Panc1 (cell line): ENCODE data around the gene LHFPL5. TPM values are rescaled to one million over a fixed set of nuclear protein-coding genes. Genes with fewer than 3 reads are reported as not detected.

Experiments used
- ATAC-seq: fragments of 200-7000 bp; cut with Tn5 transposase; 2 replicates; pipeline ENCODE4 v1.9.1; 2020; ENCODE audit warnings: mild to moderate bottlenecking, moderate library complexity
- BruUV-seq: library from RNA; stranded (reverse); fragments of 400-500 nt; replicated peaks from 2 replicates; lab custom pipeline; 2021; lab: Mats Ljungman, UMichigan
- CTCF ChIA-PET: fragments of 300-600 bp; sonication (Branson Sonifier 250); formaldehyde crosslinking; loops from one replicate; lab custom pipeline; 2022; ENCODE audit warnings: antibody characterized with exemption; lab: Charles Lee
- POLR2A ChIA-PET: fragments of 300-600 bp; sonication (Branson Sonifier 250); formaldehyde crosslinking; loops from one replicate; lab custom pipeline; 2022; ENCODE audit warnings: antibody characterized with exemption; lab: Charles Lee
- DNase-seq: peaks from one replicate; pipeline ENCODE4 v3.0.0-alpha.2; 2010; ENCODE audit warnings: low read depth, low spot score
- H3K27ac ChIP-seq: 2 replicates; pipeline ENCODE4 v1.5.1; 2011; ENCODE audit warnings: mild to moderate bottlenecking, low read length, inconsistent platforms
- H3K27me3 ChIP-seq: fragments of 200-500 bp; sonication (Bioruptor generic); 2 replicates; pipeline ENCODE4 v1.6.0; 2014; ENCODE audit warnings: low read length, inconsistent platforms; ENCODE audit not compliant: control insufficient read depth, insufficient read depth
- H3K36me3 ChIP-seq: fragments of 200-500 bp; sonication (Bioruptor generic); 2 replicates; pipeline ENCODE4 v1.5.1; 2014; ENCODE audit warnings: inconsistent platforms, mild to moderate bottlenecking, low read length, moderate library complexity; ENCODE audit not compliant: control insufficient read depth, insufficient read depth
- H3K4me1 ChIP-seq: 2 replicates; pipeline ENCODE4 v1.5.1; 2011; ENCODE audit warnings: inconsistent platforms, mild to moderate bottlenecking, low read length, moderate library complexity; ENCODE audit not compliant: control insufficient read depth, insufficient read depth
- H3K4me3 ChIP-seq, 2 experiments: 2 replicates each; pipeline ENCODE4 v1.5.1; 2011 to 2012; ENCODE audit warnings: low read depth in 2 of 2, low read length in 2 of 2, mild to moderate bottlenecking in 2 of 2, inconsistent platforms in 1 of 2, moderate library complexity in 1 of 2
- H3K9me3 ChIP-seq: fragments of 200-500 bp; sonication (Bioruptor generic); 2 replicates; pipeline ENCODE4 v1.5.1; 2014; ENCODE audit warnings: low read depth, mild to moderate bottlenecking, inconsistent platforms, low read length, moderate library complexity; ENCODE audit not compliant: control insufficient read depth, insufficient read depth
- POLR2AphosphoS5 ChIP-seq: IDR thresholded peaks from 2 replicates; pipeline ENCODE4 v1.6.1; 2012; ENCODE audit warnings: mild to moderate bottlenecking, low read depth, low read length, moderate library complexity
- REST ChIP-seq, 2 experiments: IDR thresholded peaks; 2 replicates each; pipeline ENCODE4 v1.6.1; 2011 to 2012; ENCODE audit warnings: low read depth in 2 of 2, control low read depth in 1 of 2, low read length in 1 of 2, mild to moderate bottlenecking in 1 of 2, moderate library complexity in 1 of 2; ENCODE audit not compliant: insufficient read depth in 1 of 2
- SIN3A ChIP-seq: IDR thresholded peaks from 2 replicates; pipeline ENCODE4 v1.6.1; 2012; ENCODE audit warnings: low read depth, mild to moderate bottlenecking, low read length, moderate library complexity, borderline replicate concordance; ENCODE audit not compliant: insufficient read depth
- TCF7L2 ChIP-seq: IDR thresholded peaks from 2 replicates; pipeline ENCODE4 v1.6.1; 2011; ENCODE audit warnings: mild to moderate bottlenecking, low read depth, low read length, inconsistent platforms
- in situ Hi-C: cut with HindIII; loops from 2 replicates; pipeline ENCODE4 v1.10.0; 2016; ENCODE audit warnings: low sequenced_read_pairs, low pct_unique_long_range_greater_than_20kb
- intact Hi-C: fragments of 100-400 bp; cut with micrococcal nuclease; formaldehyde crosslinking; loops from one replicate; pipeline ENCODE4 v1.10.0; 2022; ENCODE audit not compliant: unreplicated experiment
- total RNA-seq: library from RNA; stranded (reverse); gene quantifications from one replicate; pipeline ENCODE4 v1.2.1, GENCODE V29; 2021; ENCODE audit not compliant: unreplicated experiment
- TF ChIP-seq, protein P1 (sequence below): fragments of 450-650 bp; IDR thresholded peaks from 2 replicates; pipeline ENCODE4 v1.5.1; 2017; ENCODE audit warnings: mild to moderate bottlenecking

The LHFPL5 gene
- total RNA-seq, 1 experiment from 2014 or later = not detected

DNA sequence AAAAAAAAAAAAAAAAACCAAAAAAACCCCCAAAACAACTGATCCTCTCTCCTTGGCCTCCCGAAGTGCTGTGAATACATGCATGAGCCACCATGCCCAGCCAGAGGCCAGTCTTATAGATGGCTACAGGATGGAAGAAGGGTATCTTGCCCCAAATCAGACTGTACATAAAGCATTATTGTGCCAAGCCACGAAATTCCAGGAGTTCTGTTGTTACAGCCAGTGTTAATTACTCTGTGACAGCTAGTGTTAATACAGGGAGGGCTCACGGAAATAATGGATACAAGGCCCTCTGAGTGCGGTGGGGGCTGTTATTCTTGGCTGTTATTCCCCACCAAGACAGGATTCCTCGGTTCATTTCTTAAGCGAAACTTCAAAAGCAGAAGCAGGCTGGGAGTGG, 30.1 kb upstream of the LHFPL5 start:
- no TSS peak for BruUV-seq
- DNase-seq = no peak
- Histone ChIP-seq H3K27me3 (no peaks in the 10 kb centered on the region), H3K27ac (no peak overlapping the region), H3K4me1 (no peaks in the 10 kb centered on the region), H3K36me3 (no peaks in the 10 kb centered on the region), H3K4me3 (no peak overlapping the region), H3K9me3 (no peaks in the 10 kb centered on the region)
- CTCF ChIA-PET = no interaction called here
- intact Hi-C loops = no loop called here
- POLR2A ChIA-PET = no interaction called here
- ATAC-seq = no peak
- in situ Hi-C loops = no loop called here
- TF ChIP-seq SIN3A (no peak), TCF7L2 (no peak), POLR2AphosphoS5 (no peak), REST (IDR thresholded peaks at IDR 0.05; ENCODE audit: insufficient read depth in 1 of 2, low read depth in 2 of 2, low read length in 1 of 2) (no peak)
- TF ChIP-seq, protein P1, sequence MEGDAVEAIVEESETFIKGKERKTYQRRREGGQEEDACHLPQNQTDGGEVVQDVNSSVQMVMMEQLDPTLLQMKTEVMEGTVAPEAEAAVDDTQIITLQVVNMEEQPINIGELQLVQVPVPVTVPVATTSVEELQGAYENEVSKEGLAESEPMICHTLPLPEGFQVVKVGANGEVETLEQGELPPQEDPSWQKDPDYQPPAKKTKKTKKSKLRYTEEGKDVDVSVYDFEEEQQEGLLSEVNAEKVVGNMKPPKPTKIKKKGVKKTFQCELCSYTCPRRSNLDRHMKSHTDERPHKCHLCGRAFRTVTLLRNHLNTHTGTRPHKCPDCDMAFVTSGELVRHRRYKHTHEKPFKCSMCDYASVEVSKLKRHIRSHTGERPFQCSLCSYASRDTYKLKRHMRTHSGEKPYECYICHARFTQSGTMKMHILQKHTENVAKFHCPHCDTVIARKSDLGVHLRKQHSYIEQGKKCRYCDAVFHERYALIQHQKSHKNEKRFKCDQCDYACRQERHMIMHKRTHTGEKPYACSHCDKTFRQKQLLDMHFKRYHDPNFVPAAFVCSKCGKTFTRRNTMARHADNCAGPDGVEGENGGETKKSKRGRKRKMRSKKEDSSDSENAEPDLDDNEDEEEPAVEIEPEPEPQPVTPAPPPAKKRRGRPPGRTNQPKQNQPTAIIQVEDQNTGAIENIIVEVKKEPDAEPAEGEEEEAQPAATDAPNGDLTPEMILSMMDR = no peak

DNA sequence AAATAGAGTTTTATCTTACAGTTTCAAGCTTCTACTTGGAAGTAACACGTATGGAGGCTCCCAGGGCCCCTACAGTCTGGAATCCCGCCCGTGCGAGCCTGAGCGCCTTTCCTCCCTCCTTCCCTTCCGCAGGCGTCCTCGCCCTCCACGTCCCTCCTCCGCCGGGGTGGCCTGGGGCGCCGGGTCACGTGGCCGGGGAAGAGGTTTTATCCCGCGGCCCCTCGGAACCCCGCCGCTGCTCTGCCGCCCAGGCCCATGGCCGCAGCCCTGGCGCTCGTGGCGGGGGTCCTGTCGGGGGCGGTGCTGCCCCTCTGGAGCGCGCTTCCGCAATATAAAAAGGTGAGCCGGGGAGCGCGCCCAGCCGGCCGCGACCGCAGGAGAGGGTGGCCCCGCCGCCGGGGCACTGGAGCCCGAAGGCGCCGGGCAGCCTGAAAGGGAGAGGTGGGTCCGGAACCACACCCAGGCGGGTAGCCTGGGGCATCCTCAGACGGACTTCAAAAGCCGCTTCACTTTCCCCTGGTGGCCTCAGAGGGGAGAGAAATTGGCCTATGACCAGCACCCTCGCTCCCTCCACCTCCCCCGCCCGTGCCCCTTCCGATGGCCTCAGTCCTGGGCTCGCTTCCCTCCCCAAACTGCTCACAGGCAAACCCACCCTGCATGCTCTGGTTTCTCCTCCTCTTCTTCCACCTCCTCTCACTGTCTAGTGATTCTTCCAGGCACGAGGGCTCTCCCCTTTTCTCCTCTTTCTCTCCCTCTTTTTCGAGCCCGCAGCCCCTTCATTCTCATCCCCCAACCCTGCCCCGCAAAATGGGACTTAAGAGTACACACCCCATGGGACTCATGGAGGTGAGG, 28.6 kb upstream of the LHFPL5 start, which contains the start of gene CLPSL2:
CLPSL2 (plus strand) TSS at position 235 of the 852 bp plus-strand sequence; CDS start at position 256, 21 bp downstream.
- CTCF ChIA-PET = no interaction called here
- no peaks in the 10 kb centered on the region for H3K9me3 ChIP-seq
- in situ Hi-C loops (no loop called here), intact Hi-C loops (no loop called here)
- DNase-seq (no peak), ATAC-seq (peak; percentile 81)
- no peak within 1 kb of the TSS for H3K27ac ChIP-seq
- BruUV-seq = no TSS peak
- POLR2A ChIA-PET = no interaction called here
- H3K36me3 ChIP-seq = no peaks in the 10 kb centered on the region
- no peaks in the 10 kb centered on the region for H3K4me1 ChIP-seq
- no peaks in the 10 kb centered on the region for H3K27me3 ChIP-seq
- H3K4me3 ChIP-seq = peak within 1 kb of the TSS; percentile 45 to 56
- no peak for TF ChIP-seq REST (IDR thresholded peaks at IDR 0.05; ENCODE audit: insufficient read depth in 1 of 2, low read depth in 2 of 2, low read length in 1 of 2)
- TF ChIP-seq TCF7L2 = peak; percentile 64; the same call in 1 of the 2 replicates
